MM.1S (cell line): ENCODE measurements around the gene TNRC18.
"Not testable (repeated sequence)": the region's sequence is repeated elsewhere in the genome, so short reads cannot be mapped to it uniquely, and the experiment has no call there.

Source experiments
- DNase-seq: peaks from one replicate; pipeline ENCODE4 v3.0.0-alpha.2; 2015
- H2AFZ ChIP-seq: fragments of 300-600 bp; sonication (generic); 2 replicates; pipeline ENCODE4 v1.6.0; 2016; ENCODE audit warnings: antibody characterized with exemption, low read length
- H3F3A ChIP-seq: fragments of 300-600 bp; sonication (generic); 2 replicates; pipeline ENCODE4 v1.6.1; 2016; ENCODE audit warnings: mild to moderate bottlenecking, antibody characterized with exemption, low read length, moderate library complexity, mixed read lengths; ENCODE audit not compliant: insufficient read depth
- H3K27ac ChIP-seq: fragments of 300-600 bp; sonication (generic); 2 replicates; pipeline ENCODE4 v1.5.1; 2016; ENCODE audit warnings: mild to moderate bottlenecking, low read length
- H3K27me3 ChIP-seq: fragments of 300-600 bp; sonication (generic); replicated peaks from 2 replicates; pipeline ENCODE4 v1.6.0; 2016; ENCODE audit warnings: low read length; ENCODE audit not compliant: insufficient read depth
- H3K36me3 ChIP-seq: fragments of 300-600 bp; sonication (generic); replicated peaks from 2 replicates; pipeline ENCODE4 v1.6.1; 2016; ENCODE audit warnings: mild to moderate bottlenecking, low read length, mixed read lengths; ENCODE audit not compliant: insufficient read depth
- H3K4me1 ChIP-seq: fragments of 300-600 bp; sonication (generic); 2 replicates; pipeline ENCODE4 v1.6.1; 2016; ENCODE audit warnings: low read length, mixed read lengths
- H3K4me2 ChIP-seq: fragments of 300-600 bp; sonication (generic); 2 replicates; pipeline ENCODE4 v1.6.0; 2016; ENCODE audit warnings: low read depth, low read length
- H3K4me3 ChIP-seq: fragments of 300-600 bp; sonication (generic); 2 replicates; pipeline ENCODE4 v1.5.1; 2016; ENCODE audit warnings: low read length, mixed read lengths
- H3K79me2 ChIP-seq: fragments of 300-600 bp; sonication (generic); 2 replicates; pipeline ENCODE4 v1.6.1; 2016; ENCODE audit warnings: mixed run types, low read length, mixed read lengths
- H3K9ac ChIP-seq: fragments of 300-600 bp; sonication (generic); 2 replicates; pipeline ENCODE4 v1.6.1; 2016; ENCODE audit warnings: low read length, mixed read lengths
- H3K9me2 ChIP-seq: fragments of 300-600 bp; sonication (generic); replicated peaks from 2 replicates; pipeline ENCODE4 v1.6.1; 2016; ENCODE audit warnings: mild to moderate bottlenecking, low read length, mixed read lengths; ENCODE audit not compliant: insufficient read depth
- H3K9me3 ChIP-seq: fragments of 300-600 bp; sonication (generic); replicated peaks from 2 replicates; pipeline ENCODE4 v1.6.1; 2016; ENCODE audit warnings: mild to moderate bottlenecking, low read length, mixed read lengths; ENCODE audit not compliant: insufficient read depth
- H4K20me1 ChIP-seq: fragments of 300-600 bp; sonication (generic); 2 replicates; pipeline ENCODE4 v1.6.1; 2016; ENCODE audit warnings: mild to moderate bottlenecking, low read length, moderate library complexity, mixed read lengths; ENCODE audit not compliant: insufficient read depth
- EZH2 ChIP-seq: fragments of 300-600 bp; sonication (generic); optimal IDR thresholded peaks from 2 replicates; pipeline ENCODE3; 2017; ENCODE audit warnings: low read depth, mild to moderate bottlenecking, antibody characterized with exemption, low read length, mixed read lengths
- EZH2phosphoT487 ChIP-seq: fragments of 300-600 bp; sonication (generic); IDR thresholded peaks from 2 replicates; pipeline ENCODE4 v1.6.1; 2018; ENCODE audit warnings: antibody characterized with exemption, low read length
- TF ChIP-seq, protein P1 (sequence below): fragments of 300-600 bp; sonication (generic); IDR thresholded peaks from 2 replicates; pipeline ENCODE4 v1.5.1; 2016; ENCODE audit warnings: antibody characterized with exemption, low read length, mixed read lengths

Gene TNRC18, protein sequence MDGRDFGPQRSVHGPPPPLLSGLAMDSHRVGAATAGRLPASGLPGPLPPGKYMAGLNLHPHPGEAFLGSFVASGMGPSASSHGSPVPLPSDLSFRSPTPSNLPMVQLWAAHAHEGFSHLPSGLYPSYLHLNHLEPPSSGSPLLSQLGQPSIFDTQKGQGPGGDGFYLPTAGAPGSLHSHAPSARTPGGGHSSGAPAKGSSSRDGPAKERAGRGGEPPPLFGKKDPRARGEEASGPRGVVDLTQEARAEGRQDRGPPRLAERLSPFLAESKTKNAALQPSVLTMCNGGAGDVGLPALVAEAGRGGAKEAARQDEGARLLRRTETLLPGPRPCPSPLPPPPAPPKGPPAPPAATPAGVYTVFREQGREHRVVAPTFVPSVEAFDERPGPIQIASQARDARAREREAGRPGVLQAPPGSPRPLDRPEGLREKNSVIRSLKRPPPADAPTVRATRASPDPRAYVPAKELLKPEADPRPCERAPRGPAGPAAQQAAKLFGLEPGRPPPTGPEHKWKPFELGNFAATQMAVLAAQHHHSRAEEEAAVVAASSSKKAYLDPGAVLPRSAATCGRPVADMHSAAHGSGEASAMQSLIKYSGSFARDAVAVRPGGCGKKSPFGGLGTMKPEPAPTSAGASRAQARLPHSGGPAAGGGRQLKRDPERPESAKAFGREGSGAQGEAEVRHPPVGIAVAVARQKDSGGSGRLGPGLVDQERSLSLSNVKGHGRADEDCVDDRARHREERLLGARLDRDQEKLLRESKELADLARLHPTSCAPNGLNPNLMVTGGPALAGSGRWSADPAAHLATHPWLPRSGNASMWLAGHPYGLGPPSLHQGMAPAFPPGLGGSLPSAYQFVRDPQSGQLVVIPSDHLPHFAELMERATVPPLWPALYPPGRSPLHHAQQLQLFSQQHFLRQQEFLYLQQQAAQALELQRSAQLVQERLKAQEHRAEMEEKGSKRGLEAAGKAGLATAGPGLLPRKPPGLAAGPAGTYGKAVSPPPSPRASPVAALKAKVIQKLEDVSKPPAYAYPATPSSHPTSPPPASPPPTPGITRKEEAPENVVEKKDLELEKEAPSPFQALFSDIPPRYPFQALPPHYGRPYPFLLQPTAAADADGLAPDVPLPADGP (N-terminal part only)

DNA sequence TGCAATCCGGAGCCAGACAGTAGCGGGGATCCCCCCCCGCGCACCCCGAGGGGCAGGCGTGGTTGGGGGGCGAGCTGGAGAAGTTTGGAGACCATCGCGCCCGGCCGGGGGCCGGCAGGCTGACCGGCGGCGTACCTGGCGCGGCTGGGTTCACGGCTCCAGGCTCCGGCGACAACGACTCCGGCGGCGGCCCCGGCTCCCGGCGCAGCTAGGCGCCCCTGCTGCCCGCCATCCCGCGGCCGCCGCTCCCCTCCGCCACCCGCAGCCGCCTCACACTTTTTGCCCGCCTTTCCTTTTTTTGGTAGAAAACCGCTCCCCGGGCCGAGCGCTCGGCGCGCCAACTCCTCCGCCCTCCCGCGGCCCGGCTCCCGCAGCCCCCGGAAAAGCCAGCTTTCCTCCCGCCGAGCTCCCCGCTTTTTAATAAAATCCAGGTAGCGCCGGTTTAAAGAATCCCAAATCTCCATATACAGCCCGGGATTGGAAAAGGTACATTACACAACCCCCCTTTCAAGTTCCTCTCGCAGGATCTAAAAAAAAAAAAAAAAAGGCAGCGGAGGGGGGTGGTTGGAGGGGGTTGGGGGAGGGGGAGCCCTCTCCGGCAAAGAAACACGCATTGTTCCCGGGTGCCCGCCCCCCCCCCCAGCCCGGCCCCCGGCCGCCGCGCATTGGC, at the start of gene TNRC18:
Gene TNRC18 (minus strand): TSS at position 529 of the 670 bp plus-strand sequence. CDS start 2,588 bp downstream, outside the sequence.
- H3K79me2 ChIP-seq: peaks cover 43% of the 10 kb centered on the region
- H2AFZ ChIP-seq: peak within 1 kb of the TSS; percentile 86
- H3K36me3 ChIP-seq: no peaks in the 10 kb centered on the region
- H3F3A ChIP-seq: peaks cover 18% of the 10 kb centered on the region; the same call in 1 of the 2 replicates
- TF ChIP-seq, protein P1, sequence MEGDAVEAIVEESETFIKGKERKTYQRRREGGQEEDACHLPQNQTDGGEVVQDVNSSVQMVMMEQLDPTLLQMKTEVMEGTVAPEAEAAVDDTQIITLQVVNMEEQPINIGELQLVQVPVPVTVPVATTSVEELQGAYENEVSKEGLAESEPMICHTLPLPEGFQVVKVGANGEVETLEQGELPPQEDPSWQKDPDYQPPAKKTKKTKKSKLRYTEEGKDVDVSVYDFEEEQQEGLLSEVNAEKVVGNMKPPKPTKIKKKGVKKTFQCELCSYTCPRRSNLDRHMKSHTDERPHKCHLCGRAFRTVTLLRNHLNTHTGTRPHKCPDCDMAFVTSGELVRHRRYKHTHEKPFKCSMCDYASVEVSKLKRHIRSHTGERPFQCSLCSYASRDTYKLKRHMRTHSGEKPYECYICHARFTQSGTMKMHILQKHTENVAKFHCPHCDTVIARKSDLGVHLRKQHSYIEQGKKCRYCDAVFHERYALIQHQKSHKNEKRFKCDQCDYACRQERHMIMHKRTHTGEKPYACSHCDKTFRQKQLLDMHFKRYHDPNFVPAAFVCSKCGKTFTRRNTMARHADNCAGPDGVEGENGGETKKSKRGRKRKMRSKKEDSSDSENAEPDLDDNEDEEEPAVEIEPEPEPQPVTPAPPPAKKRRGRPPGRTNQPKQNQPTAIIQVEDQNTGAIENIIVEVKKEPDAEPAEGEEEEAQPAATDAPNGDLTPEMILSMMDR: no peak
- TF ChIP-seq EZH2phosphoT487 (no peak), EZH2 (no peak)
- peak; percentile 51 for DNase-seq
- no peaks in the 10 kb centered on the region for H3K9me2 ChIP-seq
- H3K4me3 ChIP-seq: peak within 1 kb of the TSS; percentile 78
- peaks cover 52% of the 10 kb centered on the region for H3K27me3 ChIP-seq
- no peaks in the 10 kb centered on the region for H4K20me1 ChIP-seq
- H3K4me1 ChIP-seq: no peaks in the 10 kb centered on the region
- H3K4me2 ChIP-seq: peak within 1 kb of the TSS; percentile 98
- no peaks in the 10 kb centered on the region for H3K9me3 ChIP-seq
- peak within 1 kb of the TSS; percentile 75; the same call in 1 of the 2 replicates for H3K27ac ChIP-seq
- peak within 1 kb of the TSS; percentile 78 for H3K9ac ChIP-seq

DNA sequence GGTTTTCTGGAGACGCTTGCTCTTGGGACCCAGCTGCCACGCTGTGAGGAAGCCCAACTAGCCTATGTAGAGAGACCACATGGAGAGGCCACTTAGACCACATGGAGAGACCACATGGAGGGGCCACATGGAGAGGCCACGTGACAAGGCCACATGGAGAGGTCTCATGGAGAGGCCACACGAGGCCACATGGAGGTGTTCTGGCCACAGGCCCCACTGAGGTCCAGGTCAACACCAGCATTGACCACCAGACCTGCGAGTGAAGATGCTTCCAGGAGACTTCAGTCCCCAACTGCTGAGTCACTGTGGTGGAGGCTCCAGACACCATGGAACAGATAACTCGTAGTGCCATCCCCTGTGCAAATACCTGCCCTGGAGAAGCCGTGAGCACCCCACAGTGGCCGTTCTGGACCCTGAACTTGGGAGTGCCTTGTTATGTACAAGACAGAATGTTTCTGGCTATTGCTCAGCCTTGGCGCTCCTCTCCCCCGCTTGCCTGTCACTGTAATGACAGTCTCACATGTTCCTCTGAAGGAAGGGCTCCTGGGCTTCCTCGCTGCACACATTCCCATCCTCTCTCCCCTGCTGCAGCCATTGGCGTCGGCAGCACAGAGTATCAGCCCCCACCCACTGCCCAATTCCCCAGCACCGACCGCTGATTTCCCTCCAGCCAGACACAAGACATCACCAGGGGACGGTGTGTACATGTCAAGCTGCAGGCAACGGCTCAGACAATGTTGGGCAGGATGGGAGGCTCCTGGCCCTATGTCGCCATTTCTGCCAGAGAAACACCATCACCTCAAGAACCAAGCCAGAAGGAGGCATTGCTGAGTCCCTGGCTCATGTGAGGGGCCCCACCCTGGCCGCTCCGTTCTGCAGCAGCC, 49.0 kb upstream of the TNRC18 start:
- DNase-seq: no peak
- H4K20me1 ChIP-seq: no peaks in the 10 kb centered on the region

DNA sequence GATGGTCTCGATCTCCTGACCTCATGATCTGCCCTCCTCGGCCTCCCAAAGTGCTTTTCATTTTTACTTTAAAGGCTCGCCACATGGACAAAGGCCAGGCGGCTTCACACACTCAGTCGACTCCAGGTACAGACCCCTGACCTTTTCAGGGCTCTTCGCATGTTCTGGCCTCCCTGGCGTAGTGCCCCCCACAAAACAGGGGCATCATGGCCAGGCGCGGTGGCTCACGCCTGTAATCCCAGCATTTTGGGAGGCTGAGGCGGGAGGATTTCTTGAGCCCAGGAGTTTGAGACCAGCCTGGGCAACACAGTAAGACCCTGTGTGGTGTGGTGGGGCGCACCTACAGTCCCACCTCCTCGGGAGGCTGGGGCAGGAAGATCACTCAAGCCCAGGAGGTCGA, 48.0 kb upstream of the TNRC18 start:
- H3K27me3 ChIP-seq, H3K9me2 ChIP-seq, H3K4me3 ChIP-seq, H3K79me2 ChIP-seq, H3K9me3 ChIP-seq, H3K36me3 ChIP-seq, H4K20me1 ChIP-seq, DNase-seq, H3K9ac ChIP-seq, H3K4me1 ChIP-seq, H2AFZ ChIP-seq, H3K4me2 ChIP-seq, H3F3A ChIP-seq, H3K27ac ChIP-seq: not testable (repeated sequence)

More for the DNA sequence above, 49.0 kb upstream of the TNRC18 start:
- Histone ChIP-seq H3K9me3 (no peaks in the 10 kb centered on the region), H3K27me3 (no peaks in the 10 kb centered on the region), H3K9ac (no peak overlapping the region), H3K4me1 (no peaks in the 10 kb centered on the region), H3K9me2 (no peaks in the 10 kb centered on the region), H3F3A (no peaks in the 10 kb centered on the region), H3K4me2 (no peak overlapping the region), H2AFZ (no peak overlapping the region), H3K79me2 (no peaks in the 10 kb centered on the region), H3K27ac (no peak overlapping the region), H3K4me3 (no peak overlapping the region), H3K36me3 (no peaks in the 10 kb centered on the region)
- TF ChIP-seq EZH2phosphoT487: no peak
- TF ChIP-seq, protein P1: no peak; the same call in 1 of the 2 replicates
